Fibroblast of lung (primary cell): ENCODE data around the gene PRDX3. TPM values are rescaled to one million over a fixed set of nuclear protein-coding genes. Genes with fewer than 3 reads are reported as not detected.

Experiments
- DNase-seq, 2 donors: peaks; one replicate each; pipeline versions ENCODE4 v3.0.0 to v3.0.0-alpha.2; 2010; ENCODE audit warnings: low read depth in 2 of 2
- H2AFZ ChIP-seq: 2 replicates; pipeline ENCODE4 v1.5.1; 2012; ENCODE audit warnings: low read length, control low read depth, inconsistent platforms
- H3K27ac ChIP-seq: 2 replicates; pipeline ENCODE4 v1.5.1; 2011; ENCODE audit warnings: low read length, control low read depth; ENCODE audit not compliant: insufficient read depth
- H3K27me3 ChIP-seq: 2 replicates; pipeline ENCODE4 v1.5.1; 2011; ENCODE audit warnings: mild to moderate bottlenecking, low read length; ENCODE audit not compliant: control insufficient read depth, insufficient read depth
- H3K36me3 ChIP-seq: 2 replicates; pipeline ENCODE4 v1.5.1; 2011; ENCODE audit warnings: low read length; ENCODE audit not compliant: control insufficient read depth, insufficient read depth
- H3K4me1 ChIP-seq: 2 replicates; pipeline ENCODE4 v1.5.1; 2011; ENCODE audit warnings: low read length; ENCODE audit not compliant: control insufficient read depth, insufficient read depth; ENCODE audit errors: extremely low read depth
- H3K4me2 ChIP-seq: 2 replicates; pipeline ENCODE4 v1.5.1; 2011; ENCODE audit warnings: low read length, control low read depth; ENCODE audit not compliant: insufficient read depth; ENCODE audit errors: extremely low read depth
- H3K4me3 ChIP-seq, 4 experiments: fragments of 200-600 bp in 1 of 4; sonication (generic) in 1 of 4; replicated peaks in 1 of 4; 2 replicates each; pipeline ENCODE4 v1.5.1; 2011 to 2016; ENCODE audit warnings: low read length in 4 of 4, low read depth in 3 of 4, mild to moderate bottlenecking in 3 of 4, control low read depth in 2 of 4, inconsistent platforms in 1 of 4, mixed read lengths in 1 of 4; ENCODE audit not compliant: insufficient read depth in 1 of 4; ENCODE audit errors: control extremely low read depth in 1 of 4
- H3K79me2 ChIP-seq: 2 replicates; pipeline ENCODE4 v1.5.1; 2012; ENCODE audit warnings: mild to moderate bottlenecking, low read length, inconsistent platforms; ENCODE audit not compliant: control insufficient read depth, insufficient read depth
- H3K9ac ChIP-seq: 2 replicates; pipeline ENCODE4 v1.5.1; 2011; ENCODE audit warnings: mild to moderate bottlenecking, low read length, control low read depth; ENCODE audit not compliant: insufficient read depth
- H3K9me3 ChIP-seq: 2 replicates; pipeline ENCODE4 v1.5.1; 2012; ENCODE audit warnings: low read depth, low read length; ENCODE audit not compliant: control insufficient read depth, insufficient read depth
- H4K20me1 ChIP-seq: 2 replicates; pipeline ENCODE4 v1.5.1; 2011; ENCODE audit warnings: low read length; ENCODE audit not compliant: control insufficient read depth, insufficient read depth; ENCODE audit errors: extremely low read depth
- EZH2 ChIP-seq: IDR thresholded peaks from 2 replicates; pipeline ENCODE4 v1.5.1; 2012; ENCODE audit warnings: low read length, control low read depth, mild to moderate bottlenecking; ENCODE audit errors: missing control alignments
- polyA plus RNA-seq, 2 donors: library from polyadenylated mRNA; depleted of rRNA in 1 of 2; stranded (reverse) in 1 of 2; unstranded in 1 of 2; fragments of >200 nt; gene quantifications; 2 replicates each; pipeline ENCODE4 v1.2.1, GENCODE V29; 2011 to 2012; ENCODE audit warnings: missing spikeins in 1 of 2
- total RNA-seq: library from RNA; depleted of rRNA; stranded (reverse); fragments of >200 nt; gene quantifications from 2 replicates; pipeline ENCODE4 v1.2.1, GENCODE V29; 2014
- TF ChIP-seq, protein P1 (sequence below), 2 donors: IDR thresholded peaks in 1 of 2; conservative IDR thresholded peaks in 1 of 2; 1 replicate in 1 of 2; 2 replicates in 1 of 2; pipeline ENCODE4 v1.5.1; 2011 to 2012; ENCODE audit warnings: low read length in 2 of 2, control low read depth in 1 of 2, inconsistent platforms in 1 of 2, low read depth in 1 of 2, mild to moderate bottlenecking in 1 of 2

PRDX3 gene
- total and polyA plus RNA-seq, 2 donors (not counting 1 experiment from before 2014, with no cell fraction given) = 287 to 303 TPM

GRCh38 chr10:119161680-119162451, 16.7 kb downstream of the PRDX3 start:
- peak; percentile 59 to 75 for DNase-seq
- H3K4me1 ChIP-seq = peaks cover 4% of the 10 kb centered on the region
- no peak overlapping the region for H3K9ac ChIP-seq
- H3K4me3 ChIP-seq = no peak overlapping the region
- no peaks in the 10 kb centered on the region for H3K79me2 ChIP-seq
- no peak overlapping the region for H3K4me2 ChIP-seq
- TF ChIP-seq, protein P1, sequence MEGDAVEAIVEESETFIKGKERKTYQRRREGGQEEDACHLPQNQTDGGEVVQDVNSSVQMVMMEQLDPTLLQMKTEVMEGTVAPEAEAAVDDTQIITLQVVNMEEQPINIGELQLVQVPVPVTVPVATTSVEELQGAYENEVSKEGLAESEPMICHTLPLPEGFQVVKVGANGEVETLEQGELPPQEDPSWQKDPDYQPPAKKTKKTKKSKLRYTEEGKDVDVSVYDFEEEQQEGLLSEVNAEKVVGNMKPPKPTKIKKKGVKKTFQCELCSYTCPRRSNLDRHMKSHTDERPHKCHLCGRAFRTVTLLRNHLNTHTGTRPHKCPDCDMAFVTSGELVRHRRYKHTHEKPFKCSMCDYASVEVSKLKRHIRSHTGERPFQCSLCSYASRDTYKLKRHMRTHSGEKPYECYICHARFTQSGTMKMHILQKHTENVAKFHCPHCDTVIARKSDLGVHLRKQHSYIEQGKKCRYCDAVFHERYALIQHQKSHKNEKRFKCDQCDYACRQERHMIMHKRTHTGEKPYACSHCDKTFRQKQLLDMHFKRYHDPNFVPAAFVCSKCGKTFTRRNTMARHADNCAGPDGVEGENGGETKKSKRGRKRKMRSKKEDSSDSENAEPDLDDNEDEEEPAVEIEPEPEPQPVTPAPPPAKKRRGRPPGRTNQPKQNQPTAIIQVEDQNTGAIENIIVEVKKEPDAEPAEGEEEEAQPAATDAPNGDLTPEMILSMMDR (conservative IDR thresholded peaks at IDR 0.05 in 1 of 2, IDR thresholded peaks at IDR 0.05 in 1 of 2; ENCODE audit: low read depth in 1 of 2, low read length in 2 of 2) = peak; percentile 13 to 34
- TF ChIP-seq EZH2 = no peak
- H3K9me3 ChIP-seq = no peaks in the 10 kb centered on the region
- no peak overlapping the region for H2AFZ ChIP-seq
- H3K27me3 ChIP-seq = no peaks in the 10 kb centered on the region
- H3K36me3 ChIP-seq = no peaks in the 10 kb centered on the region
- H3K27ac ChIP-seq = no peak overlapping the region
- no peaks in the 10 kb centered on the region for H4K20me1 ChIP-seq

DNA sequence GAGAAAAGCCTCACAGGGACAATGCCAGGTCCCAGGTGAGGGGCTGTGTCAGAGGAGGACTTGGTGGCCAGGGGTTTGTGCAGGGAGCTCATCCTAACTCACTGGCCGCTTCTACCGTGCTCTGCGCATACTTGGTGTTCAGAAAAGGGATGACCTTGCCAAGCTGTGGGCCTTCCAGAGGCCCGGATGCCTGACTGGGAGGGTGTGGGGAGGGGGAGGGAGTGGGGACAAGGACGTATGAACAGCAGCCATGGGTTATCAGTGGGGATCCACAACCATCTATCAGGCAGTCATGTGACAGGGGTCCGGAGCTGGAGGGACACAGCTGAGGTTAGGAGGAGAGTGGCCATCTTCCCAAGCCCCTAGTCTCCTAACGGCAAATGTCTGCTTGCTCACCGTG, 19.3 kb downstream of the PRDX3 start:
- Histone ChIP-seq H2AFZ (no peak overlapping the region), H3K4me1 (no peaks in the 10 kb centered on the region), H3K4me2 (no peak overlapping the region), H3K9ac (no peak overlapping the region), H4K20me1 (no peaks in the 10 kb centered on the region), H3K79me2 (no peaks in the 10 kb centered on the region), H3K4me3 (no peak overlapping the region), H3K9me3 (no peaks in the 10 kb centered on the region), H3K36me3 (peaks cover 2% of the 10 kb centered on the region), H3K27me3 (no peaks in the 10 kb centered on the region), H3K27ac (no peak overlapping the region)
- no peak for DNase-seq
- no peak for TF ChIP-seq EZH2
- TF ChIP-seq, protein P1 (conservative IDR thresholded peaks at IDR 0.05 in 1 of 2, IDR thresholded peaks at IDR 0.05 in 1 of 2; ENCODE audit: low read depth in 1 of 2, low read length in 2 of 2) = no peak

GRCh38 chr10:119153661-119154060, 25.0 kb downstream of the PRDX3 start:
- H3K4me3 ChIP-seq = no peak overlapping the region
- TF ChIP-seq, protein P1 (conservative IDR thresholded peaks at IDR 0.05 in 1 of 2, IDR thresholded peaks at IDR 0.05 in 1 of 2; ENCODE audit: low read depth in 1 of 2, low read length in 2 of 2) = no peak
- TF ChIP-seq EZH2 = no peak
- no peaks in the 10 kb centered on the region for H3K9me3 ChIP-seq
- no peaks in the 10 kb centered on the region for H3K27me3 ChIP-seq
- no peaks in the 10 kb centered on the region for H3K79me2 ChIP-seq
- DNase-seq = no peak
- H3K4me2 ChIP-seq = no peak overlapping the region
- H3K27ac ChIP-seq = no peak overlapping the region
- H3K4me1 ChIP-seq = no peaks in the 10 kb centered on the region
- no peak overlapping the region for H2AFZ ChIP-seq
- no peak overlapping the region for H3K9ac ChIP-seq
- H4K20me1 ChIP-seq = no peaks in the 10 kb centered on the region
- H3K36me3 ChIP-seq = peaks cover 2% of the 10 kb centered on the region
